Epithelial cell of esophagus (primary cell): Measurements from ENCODE around the gene NXN.

Experiments
- DNase-seq: peaks from one replicate; pipeline ENCODE4 v3.0.0; 2010; ENCODE audit warnings: low read depth
- H3K4me3 ChIP-seq: 2 replicates; pipeline ENCODE4 v1.5.1; 2011; ENCODE audit warnings: mild to moderate bottlenecking, low read length, control low read depth
- TF ChIP-seq, protein P1 (sequence below): IDR thresholded peaks from 2 replicates; pipeline ENCODE4 v1.5.1; 2011; ENCODE audit warnings: low read depth, mild to moderate bottlenecking, low read length, control low read depth, inconsistent platforms; ENCODE audit not compliant: insufficient read depth; ENCODE audit errors: missing control alignments

The NXN gene

DNA sequence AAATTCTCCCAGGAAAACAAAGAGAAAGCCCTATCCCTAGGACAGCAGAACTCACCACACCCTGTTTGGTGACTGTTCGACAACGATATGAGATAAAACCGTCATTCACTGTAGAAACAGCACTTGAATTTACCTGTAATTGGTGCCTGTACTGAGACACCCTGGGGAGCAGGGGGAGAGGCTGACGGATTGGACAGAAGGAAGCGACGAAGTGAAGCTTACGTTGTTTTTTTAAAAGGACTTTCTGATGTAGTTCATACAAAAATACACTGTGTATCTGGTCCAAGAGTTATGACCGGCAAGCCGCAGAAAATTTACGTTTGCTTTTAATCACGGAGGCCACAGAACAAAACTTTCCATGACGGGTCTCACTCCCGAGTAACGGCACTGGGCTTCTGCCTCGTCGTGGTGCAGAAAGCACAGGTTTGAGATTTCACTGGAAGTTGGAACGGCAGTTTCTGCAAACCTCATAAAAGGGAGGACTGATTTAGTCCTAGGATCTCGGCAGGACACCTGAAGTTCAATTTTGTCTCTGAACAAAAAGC lies 9.7 kb downstream of the NXN start:
- peak overlapping the region; percentile 7 for H3K4me3 ChIP-seq
- DNase-seq: peak; percentile 47
- TF ChIP-seq, protein P1, sequence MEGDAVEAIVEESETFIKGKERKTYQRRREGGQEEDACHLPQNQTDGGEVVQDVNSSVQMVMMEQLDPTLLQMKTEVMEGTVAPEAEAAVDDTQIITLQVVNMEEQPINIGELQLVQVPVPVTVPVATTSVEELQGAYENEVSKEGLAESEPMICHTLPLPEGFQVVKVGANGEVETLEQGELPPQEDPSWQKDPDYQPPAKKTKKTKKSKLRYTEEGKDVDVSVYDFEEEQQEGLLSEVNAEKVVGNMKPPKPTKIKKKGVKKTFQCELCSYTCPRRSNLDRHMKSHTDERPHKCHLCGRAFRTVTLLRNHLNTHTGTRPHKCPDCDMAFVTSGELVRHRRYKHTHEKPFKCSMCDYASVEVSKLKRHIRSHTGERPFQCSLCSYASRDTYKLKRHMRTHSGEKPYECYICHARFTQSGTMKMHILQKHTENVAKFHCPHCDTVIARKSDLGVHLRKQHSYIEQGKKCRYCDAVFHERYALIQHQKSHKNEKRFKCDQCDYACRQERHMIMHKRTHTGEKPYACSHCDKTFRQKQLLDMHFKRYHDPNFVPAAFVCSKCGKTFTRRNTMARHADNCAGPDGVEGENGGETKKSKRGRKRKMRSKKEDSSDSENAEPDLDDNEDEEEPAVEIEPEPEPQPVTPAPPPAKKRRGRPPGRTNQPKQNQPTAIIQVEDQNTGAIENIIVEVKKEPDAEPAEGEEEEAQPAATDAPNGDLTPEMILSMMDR: no peak

DNA sequence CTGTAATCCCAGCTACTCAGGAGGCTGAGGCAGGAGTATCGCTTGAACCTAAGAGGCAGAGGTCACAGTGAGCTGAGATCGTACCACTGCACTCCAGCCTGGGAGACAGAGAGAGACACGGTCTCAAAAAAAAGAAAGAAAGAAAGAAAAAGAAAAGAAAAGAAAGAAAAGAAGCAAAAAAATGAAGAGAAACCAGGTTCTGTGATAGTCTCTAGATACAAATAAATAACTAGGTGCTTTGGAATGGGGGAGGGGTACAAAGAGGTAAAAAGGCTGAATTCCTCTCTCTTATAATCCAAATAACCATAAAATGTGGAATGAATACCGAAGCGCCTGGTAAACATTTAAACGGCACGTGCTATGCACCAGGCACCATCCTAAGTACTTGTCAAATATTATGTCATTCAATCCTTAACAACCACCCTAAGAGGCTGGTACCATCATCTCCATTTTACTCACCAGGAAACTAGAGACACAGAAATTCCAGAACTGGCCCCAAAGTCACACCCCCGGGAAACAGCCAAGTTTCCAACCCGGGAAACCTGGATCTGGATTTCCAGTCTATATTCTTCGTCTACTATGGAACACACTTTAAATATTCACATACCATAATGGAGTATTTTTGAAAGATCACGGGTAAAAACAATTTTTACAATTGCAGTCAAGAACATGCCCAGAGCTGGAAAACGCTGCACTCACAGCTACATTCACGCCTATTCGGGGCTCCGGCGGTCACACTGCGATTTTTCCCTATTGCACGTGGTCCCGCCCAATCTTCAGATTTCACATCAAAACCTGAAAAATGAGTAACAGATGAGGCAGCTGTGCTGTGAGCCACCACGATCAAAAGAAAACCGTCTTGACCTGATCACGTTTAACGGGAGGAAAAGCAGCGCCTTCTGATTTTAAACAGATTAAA lies 10.5 kb downstream of the NXN start:
- TF ChIP-seq, protein P1: no peak
- peak; percentile 68 for DNase-seq
- no peak overlapping the region for H3K4me3 ChIP-seq

- H3K4me3 ChIP-seq: no peak overlapping the region
- TF ChIP-seq, protein P1: no peak
- no peak for DNase-seq
These were observed 12.5 kb downstream of the NXN start for GRCh38 chr17:967122-967521.

- TF ChIP-seq, protein P1: no peak
- no peak overlapping the region for H3K4me3 ChIP-seq
These were observed 14.1 kb downstream of the NXN start for GRCh38 chr17:965311-965989.

GRCh38 chr17:964876-965275 lies 14.7 kb downstream of the NXN start:
- DNase-seq: no peak
- TF ChIP-seq, protein P1: no peak

More at GRCh38 chr17:965311-965989, 14.1 kb downstream of the NXN start:
- DNase-seq: peak; percentile 60

DNA sequence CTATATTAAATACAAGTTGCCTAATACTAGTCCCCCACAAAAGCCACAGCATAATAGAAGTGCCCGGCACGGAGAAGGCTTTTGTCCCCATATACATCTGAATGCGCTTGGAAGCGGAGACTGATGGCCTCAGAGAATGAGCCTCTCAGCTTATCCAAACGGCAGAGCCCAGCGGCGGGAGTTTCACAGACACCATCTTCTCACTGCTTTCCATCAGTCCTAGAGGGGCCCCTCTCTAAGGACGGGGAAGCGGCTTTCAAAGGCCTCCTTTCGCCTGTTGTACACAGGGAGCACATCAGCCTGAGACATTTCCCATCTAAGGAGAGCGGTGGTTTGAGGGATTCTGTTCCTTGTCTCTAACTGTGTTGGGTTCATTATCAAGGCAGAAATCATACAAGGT lies 16.9 kb downstream of the NXN start:
- no peak overlapping the region for H3K4me3 ChIP-seq
- no peak for DNase-seq
- TF ChIP-seq, protein P1: no peak

More at GRCh38 chr17:964876-965275, 14.7 kb downstream of the NXN start:
- no peak overlapping the region for H3K4me3 ChIP-seq
